Mesenteric fat pad (tissue), 1 donor: Measurements from ENCODE around the gene TMEM131. TPM values are rescaled to one million over a fixed set of nuclear protein-coding genes. Genes with fewer than 3 reads are reported as not detected.

Source experiments
- DNase-seq: peaks from one replicate; pipeline ENCODE4 v3.0.0-alpha.2; 2020; ENCODE audit warnings: low spot score
- total RNA-seq: library from RNA; stranded (reverse); fragmentation: NEBNext Ultra II Directional; extraction: Animal tissue kit (Norgen Biotek cat#: 25700); gene quantifications from one replicate; pipeline ENCODE4 v1.2.1, GENCODE V29; 2021
- donor health status: DM: yes; HTN: yes; CAD: no.

The TMEM131 gene
- total RNA-seq, 1 donor from 2014 or later: 34.8 TPM

GRCh38 chr2:97728091-97728731, 267.5 kb downstream of the TMEM131 start:
- no peak for DNase-seq

- no peak for DNase-seq
Measured at GRCh38 chr2:97727296-97727695, 268.5 kb downstream of the TMEM131 start.

GRCh38 chr2:97726261-97727064, 269.3 kb downstream of the TMEM131 start:
- no peak for DNase-seq

- no peak for DNase-seq
Measured at GRCh38 chr2:97724946-97725688, 270.6 kb downstream of the TMEM131 start.

- DNase-seq: no peak
Measured at GRCh38 chr2:97724501-97724900, 271.2 kb downstream of the TMEM131 start.

- no peak for DNase-seq
Measured at GRCh38 chr2:97724073-97724410, 271.7 kb downstream of the TMEM131 start.

- no peak for DNase-seq
Measured at GRCh38 chr2:97723156-97724072, 272.3 kb downstream of the TMEM131 start.

GRCh38 chr2:97722227-97722626, 273.5 kb downstream of the TMEM131 start:
- no peak for DNase-seq

- DNase-seq: no peak
Measured at GRCh38 chr2:97720746-97721145, 275.0 kb downstream of the TMEM131 start.

- DNase-seq: no peak
Measured at GRCh38 chr2:97719362-97720155, 276.2 kb downstream of the TMEM131 start.

GRCh38 chr2:97718942-97719341, 276.8 kb downstream of the TMEM131 start:
- no peak for DNase-seq

GRCh38 chr2:97718051-97718882, 277.5 kb downstream of the TMEM131 start:
- no peak for DNase-seq

- no peak for DNase-seq
Measured at GRCh38 chr2:97717613-97717995, 278.1 kb downstream of the TMEM131 start.

GRCh38 chr2:97716695-97717612, 278.8 kb downstream of the TMEM131 start:
- peak; percentile 87 for DNase-seq

- DNase-seq: peak; percentile 51
Measured at GRCh38 chr2:97715951-97716694, 279.6 kb downstream of the TMEM131 start.

GRCh38 chr2:97714950-97715652, 280.6 kb downstream of the TMEM131 start:
- DNase-seq: peak; percentile 62
